Measurements from ENCODE around the gene PTPRE.

PTPRE gene

DNA sequence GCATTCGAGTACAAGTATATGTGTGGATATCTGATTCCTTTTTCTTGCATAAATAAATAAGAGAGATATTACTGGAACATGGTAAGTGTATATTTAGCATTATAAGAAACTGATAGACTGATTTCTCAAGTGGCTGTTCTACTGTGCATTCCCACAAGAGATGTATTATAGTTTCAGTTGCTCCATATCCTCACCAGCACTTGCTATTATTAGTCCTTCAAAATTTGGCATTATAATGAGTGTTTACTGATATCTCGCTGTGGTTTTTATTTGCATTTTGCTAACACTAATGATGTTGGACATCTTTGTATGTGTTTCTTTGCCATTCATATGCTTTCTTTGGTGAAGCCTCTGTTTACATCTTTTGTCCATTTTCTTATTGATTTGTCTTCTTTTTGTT, 9.7 kb upstream of the PTPRE start:
- Histone ChIP-seq H3K9me3 (ENCODE audit: low read depth, low read length) (no peaks in the 10 kb centered on the region), H3K27ac (no peak overlapping the region), H3K4me3 (no peak overlapping the region), H3K9ac (ENCODE audit: insufficient read length) (no peak overlapping the region), H3K36me3 (ENCODE audit: insufficient read depth, low read length) (no peaks in the 10 kb centered on the region)
- TF ChIP-seq EZH2 (IDR thresholded peaks at IDR 0.05), result no peak
- TF ChIP-seq POLR2AphosphoS5 (IDR thresholded peaks at IDR 0.05; ENCODE audit: borderline replicate concordance, low read depth, low read length), result no peak
- no peak for TF ChIP-seq FOXP2 (optimal IDR thresholded peaks at IDR 0.05; ENCODE audit: control extremely low read depth, extremely low read length, insufficient read depth)
- DNase-seq (ENCODE audit: low read depth, low spot score), result no peak

GRCh38 chr10:127899766-127900387, 7.0 kb upstream of the PTPRE start:
- TF ChIP-seq POLR2AphosphoS5 (IDR thresholded peaks at IDR 0.05; ENCODE audit: borderline replicate concordance, low read depth, low read length), result no peak
- TF ChIP-seq EZH2 (IDR thresholded peaks at IDR 0.05), result no peak
- TF ChIP-seq FOXP2 (optimal IDR thresholded peaks at IDR 0.05; ENCODE audit: control extremely low read depth, extremely low read length, insufficient read depth), result no peak
- Histone ChIP-seq H3K9ac (ENCODE audit: insufficient read length) (no peak overlapping the region), H3K9me3 (ENCODE audit: low read depth, low read length) (no peaks in the 10 kb centered on the region), H3K36me3 (ENCODE audit: insufficient read depth, low read length) (no peaks in the 10 kb centered on the region), H3K27ac (no peak overlapping the region), H3K4me3 (no peak overlapping the region)
- no peak for DNase-seq (ENCODE audit: low read depth, low spot score)

GRCh38 chr10:127903789-127904188, 3.1 kb upstream of the PTPRE start:
- no peak for DNase-seq (ENCODE audit: low read depth, low spot score)
- TF ChIP-seq POLR2AphosphoS5 (IDR thresholded peaks at IDR 0.05; ENCODE audit: borderline replicate concordance, low read depth, low read length) (no peak), FOXP2 (optimal IDR thresholded peaks at IDR 0.05; ENCODE audit: control extremely low read depth, extremely low read length, insufficient read depth) (no peak), EZH2 (IDR thresholded peaks at IDR 0.05) (no peak)
- Histone ChIP-seq H3K4me3 (no peak overlapping the region), H3K9me3 (ENCODE audit: low read depth, low read length) (no peaks in the 10 kb centered on the region), H3K36me3 (ENCODE audit: insufficient read depth, low read length) (no peaks in the 10 kb centered on the region), H3K9ac (ENCODE audit: insufficient read length) (no peak overlapping the region), H3K27ac (no peak overlapping the region)

GRCh38 chr10:127904311-127905000, 2.4 kb upstream of the PTPRE start:
- Histone ChIP-seq H3K9ac (ENCODE audit: insufficient read length) (no peak overlapping the region), H3K27ac (no peak overlapping the region), H3K36me3 (ENCODE audit: insufficient read depth, low read length) (no peaks in the 10 kb centered on the region), H3K9me3 (ENCODE audit: low read depth, low read length) (no peaks in the 10 kb centered on the region), H3K4me3 (no peak overlapping the region)
- no peak for TF ChIP-seq EZH2 (IDR thresholded peaks at IDR 0.05)
- TF ChIP-seq FOXP2 (optimal IDR thresholded peaks at IDR 0.05; ENCODE audit: control extremely low read depth, extremely low read length, insufficient read depth), result no peak
- TF ChIP-seq POLR2AphosphoS5 (IDR thresholded peaks at IDR 0.05; ENCODE audit: borderline replicate concordance, low read depth, low read length), result no peak
- no peak for DNase-seq (ENCODE audit: low read depth, low spot score)

GRCh38 chr10:127905001-127905847, 1.7 kb upstream of the PTPRE start:
- H3K9me3 ChIP-seq (ENCODE audit: low read depth, low read length), result no peaks in the 10 kb centered on the region
- TF ChIP-seq POLR2AphosphoS5 (IDR thresholded peaks at IDR 0.05; ENCODE audit: borderline replicate concordance, low read depth, low read length), result no peak
- TF ChIP-seq FOXP2 (optimal IDR thresholded peaks at IDR 0.05; ENCODE audit: control extremely low read depth, extremely low read length, insufficient read depth), result no peak
- no peak for TF ChIP-seq EZH2 (IDR thresholded peaks at IDR 0.05)
- no peak overlapping the region for H3K27ac ChIP-seq
- H3K36me3 ChIP-seq (ENCODE audit: insufficient read depth, low read length), result no peaks in the 10 kb centered on the region
- DNase-seq (ENCODE audit: low read depth, low spot score), result no peak
- no peak overlapping the region for H3K4me3 ChIP-seq
- H3K9ac ChIP-seq (ENCODE audit: insufficient read length), result no peak overlapping the region

DNA sequence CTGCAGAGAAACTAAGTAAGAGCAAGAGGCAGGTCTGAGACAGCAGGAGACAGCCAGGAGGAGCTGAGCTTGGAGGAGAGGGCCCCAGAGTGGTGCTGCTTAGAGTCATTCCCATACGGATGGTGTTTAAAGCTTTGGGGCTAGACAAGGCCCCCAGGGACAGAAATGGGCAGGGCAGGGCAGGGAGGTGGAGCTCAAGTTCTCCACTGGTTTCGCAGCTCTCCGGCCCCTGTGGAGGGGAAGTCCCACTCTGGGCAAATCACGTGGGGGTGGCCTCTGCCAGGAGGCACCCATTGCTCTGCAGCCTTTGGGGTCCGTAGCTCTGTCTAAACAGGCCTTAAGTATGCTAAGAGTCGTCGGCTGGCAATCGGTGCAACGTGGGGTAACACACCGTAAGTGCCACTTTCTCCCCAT, 1.0 kb upstream of the PTPRE start:
- no peak overlapping the region for H3K9ac ChIP-seq (ENCODE audit: insufficient read length)
- no peak for TF ChIP-seq EZH2 (IDR thresholded peaks at IDR 0.05)
- TF ChIP-seq FOXP2 (optimal IDR thresholded peaks at IDR 0.05; ENCODE audit: control extremely low read depth, extremely low read length, insufficient read depth), result no peak
- no peak for TF ChIP-seq POLR2AphosphoS5 (IDR thresholded peaks at IDR 0.05; ENCODE audit: borderline replicate concordance, low read depth, low read length)
- no peak overlapping the region for H3K4me3 ChIP-seq
- no peak overlapping the region for H3K27ac ChIP-seq
- no peak for DNase-seq (ENCODE audit: low read depth, low spot score)
- H3K9me3 ChIP-seq (ENCODE audit: low read depth, low read length), result no peaks in the 10 kb centered on the region
- no peaks in the 10 kb centered on the region for H3K36me3 ChIP-seq (ENCODE audit: insufficient read depth, low read length)

DNA sequence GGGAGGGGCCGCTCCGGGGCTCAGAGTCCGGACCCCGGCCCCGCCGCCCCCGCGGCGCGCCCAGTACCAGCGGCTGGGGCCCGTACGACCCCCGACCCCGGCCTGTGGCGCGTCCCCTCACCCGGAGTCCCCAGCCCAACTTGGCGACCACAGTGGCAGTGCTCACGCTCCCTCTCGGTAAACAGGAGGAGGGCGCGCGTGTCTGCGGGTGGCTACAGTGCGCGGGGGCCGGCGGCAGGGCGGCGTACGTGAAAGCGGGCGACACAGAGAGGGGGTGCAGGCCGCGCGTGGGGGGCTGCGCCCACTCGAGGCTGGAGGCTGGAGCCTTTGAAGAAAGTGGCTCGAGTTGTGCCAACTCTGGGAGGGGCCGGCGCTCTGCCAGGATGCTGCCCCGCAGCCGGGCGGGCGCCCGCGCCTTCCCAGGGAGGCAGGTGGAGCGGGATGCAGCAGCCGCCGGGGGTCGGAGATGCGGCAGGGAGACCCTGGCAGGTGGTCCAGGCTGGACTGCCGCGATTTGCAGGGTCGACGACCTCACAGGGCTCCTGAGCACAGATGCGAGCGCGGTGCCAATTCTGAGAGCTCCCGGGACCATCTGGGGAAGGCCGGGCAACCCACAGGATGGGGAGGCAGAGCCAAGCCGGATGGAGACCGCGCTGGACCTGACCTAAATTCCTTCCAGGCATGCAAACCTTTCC, 655 bp downstream of the PTPRE start:
- no peak overlapping the region for H3K27ac ChIP-seq
- no peak overlapping the region for H3K4me3 ChIP-seq
- TF ChIP-seq POLR2AphosphoS5 (IDR thresholded peaks at IDR 0.05; ENCODE audit: borderline replicate concordance, low read depth, low read length), result no peak
- TF ChIP-seq FOXP2 (optimal IDR thresholded peaks at IDR 0.05; ENCODE audit: control extremely low read depth, extremely low read length, insufficient read depth), result no peak
- no peak for TF ChIP-seq EZH2 (IDR thresholded peaks at IDR 0.05)
- no peaks in the 10 kb centered on the region for H3K9me3 ChIP-seq (ENCODE audit: low read depth, low read length)
- no peak overlapping the region for H3K9ac ChIP-seq (ENCODE audit: insufficient read length)
- no peak for DNase-seq (ENCODE audit: low read depth, low spot score)
- H3K36me3 ChIP-seq (ENCODE audit: insufficient read depth, low read length), result no peaks in the 10 kb centered on the region
